Activated CD4-positive, alpha-beta T cell treated with anti-CD3 and anti-CD28 coated beads for 4 hours (primary cell): ENCODE data around the gene CPNE5.
"Not testable (repeated sequence)": the region's sequence is repeated elsewhere in the genome, so short reads cannot be mapped to it uniquely, and the experiment has no call there.

Experiments used
- DNase-seq, 2 donors: peaks; one replicate each; pipeline ENCODE4 v3.0.0-alpha.2; 2020

Gene CPNE5

GRCh38 chr6:36813047-36813446 is 26.2 kb downstream of the CPNE5 start:
- not testable (repeated sequence) for DNase-seq

GRCh38 chr6:36809941-36810803 is 29.1 kb downstream of the CPNE5 start:
- DNase-seq, result no peak

GRCh38 chr6:36809156-36809555 is 30.1 kb downstream of the CPNE5 start:
- DNase-seq, result no peak

- no peak for DNase-seq
These were observed 30.6 kb downstream of the CPNE5 start for GRCh38 chr6:36808634-36809033.

- DNase-seq, result no peak
These were observed 31.5 kb downstream of the CPNE5 start for GRCh38 chr6:36807750-36808149.

- no peak for DNase-seq
These were observed 32.1 kb downstream of the CPNE5 start for GRCh38 chr6:36807143-36807542.

- DNase-seq, result no peak
These were observed 33.3 kb downstream of the CPNE5 start for GRCh38 chr6:36805917-36806316.

- no peak for DNase-seq
These were observed 34.0 kb downstream of the CPNE5 start for GRCh38 chr6:36805096-36805797.

- DNase-seq, result no peak
These were observed 34.7 kb downstream of the CPNE5 start for GRCh38 chr6:36804563-36804962.

GRCh38 chr6:36803908-36804307 is 35.3 kb downstream of the CPNE5 start:
- DNase-seq, result no peak

GRCh38 chr6:36803482-36803881 is 35.8 kb downstream of the CPNE5 start:
- DNase-seq, result no peak

GRCh38 chr6:36800223-36801076 is 38.8 kb downstream of the CPNE5 start:
- no peak for DNase-seq

GRCh38 chr6:36798852-36799251 is 40.4 kb downstream of the CPNE5 start:
- no peak for DNase-seq

GRCh38 chr6:36797653-36798052 is 41.6 kb downstream of the CPNE5 start:
- DNase-seq, result no peak

- no peak for DNase-seq
These were observed 42.2 kb downstream of the CPNE5 start for GRCh38 chr6:36797055-36797454.

- DNase-seq, result no peak
These were observed 44.6 kb downstream of the CPNE5 start for GRCh38 chr6:36794713-36795065.

GRCh38 chr6:36793913-36794712 is 45.1 kb downstream of the CPNE5 start:
- DNase-seq, result no peak

GRCh38 chr6:36793296-36793912 is 45.8 kb downstream of the CPNE5 start:
- no peak for DNase-seq

- DNase-seq, result no peak
These were observed 47.6 kb downstream of the CPNE5 start for GRCh38 chr6:36791521-36792135.

GRCh38 chr6:36791085-36791484 is 48.2 kb downstream of the CPNE5 start:
- DNase-seq, result no peak

GRCh38 chr6:36788768-36789167 is 50.5 kb downstream of the CPNE5 start:
- DNase-seq, result peak; percentile 21 to 39

- no peak for DNase-seq
These were observed 51.1 kb downstream of the CPNE5 start for GRCh38 chr6:36788186-36788585.
